IMR-90 (cell line): ENCODE data around the gene HAVCR2. TPM values are rescaled to one million over a fixed set of nuclear protein-coding genes. Genes with fewer than 3 reads are reported as not detected.

Source experiments
- ATAC-seq: fragments of 200-7000 bp; cut with Tn5 transposase; 2 replicates; pipeline ENCODE4 v1.9.1; 2020; ENCODE audit warnings: low read depth, mild to moderate bottlenecking, moderate library complexity
- BruUV-seq: library from RNA; stranded (reverse); fragments of 400-500 nt; replicated peaks from 2 replicates; lab custom pipeline; 2021; lab: Mats Ljungman, UMichigan
- CTCF ChIA-PET: fragments of 300-600 bp; formaldehyde crosslinking; extraction: SDS; loops from one replicate; lab custom pipeline; 2021; ENCODE audit warnings: antibody characterized with exemption; lab: Yijun Ruan, JAX
- POLR2A ChIA-PET: fragments of 300-600 bp; sonication (Branson Sonifier 250); formaldehyde crosslinking; loops from one replicate; lab custom pipeline; 2022; ENCODE audit warnings: antibody characterized with exemption; ENCODE audit not compliant: unreplicated experiment; lab: Charles Lee
- DNase-seq: peaks from one replicate; pipeline ENCODE4 v3.0.0; 2013
- H2AFZ ChIP-seq: replicated peaks from 2 replicates; pipeline ENCODE3; 2013; ENCODE audit warnings: low read length, mild to moderate bottlenecking; ENCODE audit not compliant: poor library complexity
- H2AK5ac ChIP-seq: 2 replicates; pipeline ENCODE4 v1.6.1; 2013; ENCODE audit warnings: low read depth, low read length, inconsistent platforms
- H2AK9ac ChIP-seq: replicated peaks from 2 replicates; pipeline ENCODE3; 2013; ENCODE audit warnings: mild to moderate bottlenecking, low read depth, low read length, moderate library complexity; ENCODE audit not compliant: poor library complexity
- H2BK120ac ChIP-seq: 2 replicates; pipeline ENCODE4 v1.6.1; 2013; ENCODE audit warnings: low read depth, low read length, inconsistent platforms
- H2BK15ac ChIP-seq: 3 replicates; pipeline ENCODE4 v1.6.1; 2013; ENCODE audit warnings: low read depth, low read length, inconsistent platforms
- H2BK20ac ChIP-seq: 2 replicates; pipeline ENCODE4 v1.6.1; 2013; ENCODE audit warnings: low read depth, mild to moderate bottlenecking, inconsistent platforms, low read length, moderate library complexity
- H2BK5ac ChIP-seq: 2 replicates; pipeline ENCODE4 v1.6.1; 2013; ENCODE audit warnings: mild to moderate bottlenecking, low read depth, low read length, inconsistent platforms; ENCODE audit not compliant: poor library complexity, severe bottlenecking
- H3K14ac ChIP-seq: replicated peaks from 2 replicates; pipeline ENCODE4 v1.6.1; 2013; ENCODE audit warnings: low read depth, low read length, inconsistent platforms
- H3K18ac ChIP-seq: 2 replicates; pipeline ENCODE4 v1.6.1; 2013; ENCODE audit warnings: low read depth, low read length, control low read depth
- H3K23ac ChIP-seq: 2 replicates; pipeline ENCODE4 v1.6.1; 2013; ENCODE audit warnings: low read depth, low read length, inconsistent platforms
- H3K27ac ChIP-seq: 2 replicates; pipeline ENCODE4 v1.5.1; 2013; ENCODE audit warnings: mild to moderate bottlenecking, control low read depth, low read length; ENCODE audit not compliant: insufficient read depth
- H3K27me3 ChIP-seq: 2 replicates; pipeline ENCODE4 v1.6.1; 2013; ENCODE audit warnings: low read length; ENCODE audit not compliant: control insufficient read depth, insufficient read depth
- H3K36me3 ChIP-seq: 2 replicates; pipeline ENCODE4 v1.6.1; 2013; ENCODE audit warnings: low read length, mixed read lengths; ENCODE audit not compliant: control insufficient read depth, insufficient read depth
- H3K4ac ChIP-seq: 2 replicates; pipeline ENCODE4 v1.6.1; 2013; ENCODE audit warnings: low read depth, low read length, inconsistent platforms
- H3K4me1 ChIP-seq: 2 replicates; pipeline ENCODE4 v1.6.1; 2013; ENCODE audit warnings: low read length, mixed read lengths; ENCODE audit not compliant: control insufficient read depth, insufficient read depth
- H3K4me2 ChIP-seq: 2 replicates; pipeline ENCODE4 v1.6.1; 2013; ENCODE audit warnings: low read depth, mild to moderate bottlenecking, control low read depth, low read length, moderate library complexity
- H3K4me3 ChIP-seq: 2 replicates; pipeline ENCODE4 v1.5.1; 2013; ENCODE audit warnings: low read depth, mild to moderate bottlenecking, control low read depth, low read length, moderate library complexity; ENCODE audit not compliant: insufficient read depth
- H3K56ac ChIP-seq: 2 replicates; pipeline ENCODE4 v1.6.1; 2013; ENCODE audit warnings: low read length, inconsistent platforms; ENCODE audit not compliant: insufficient read depth; ENCODE audit errors: extremely low read depth
- H3K79me1 ChIP-seq, 2 experiments: 2 replicates each; pipeline ENCODE4 v1.6.1; 2013; ENCODE audit warnings: low read length in 2 of 2, inconsistent platforms in 1 of 2, low read depth in 1 of 2
- H3K9ac ChIP-seq: 2 replicates; pipeline ENCODE4 v1.6.1; 2013; ENCODE audit warnings: low read depth, low read length, control low read depth
- H3K9me1 ChIP-seq: 2 replicates; pipeline ENCODE4 v1.6.1; 2013; ENCODE audit warnings: low read length, inconsistent platforms; ENCODE audit not compliant: insufficient read depth
- H3K9me3 ChIP-seq: 2 replicates; pipeline ENCODE4 v1.6.1; 2013; ENCODE audit warnings: low read length; ENCODE audit not compliant: control insufficient read depth, insufficient read depth
- H4K20me1 ChIP-seq: 2 replicates; pipeline ENCODE4 v1.6.1; 2013; ENCODE audit warnings: low read length, inconsistent platforms; ENCODE audit not compliant: insufficient read depth
- H4K5ac ChIP-seq: 2 replicates; pipeline ENCODE4 v1.6.1; 2013; ENCODE audit warnings: mild to moderate bottlenecking, low read depth, low read length, control low read depth
- H4K8ac ChIP-seq, 2 experiments: 2 replicates each; pipeline ENCODE4 v1.6.1; 2013; ENCODE audit warnings: low read depth in 2 of 2, low read length in 2 of 2, control low read depth in 1 of 2, inconsistent platforms in 1 of 2
- H4K91ac ChIP-seq: 2 replicates; pipeline ENCODE4 v1.6.1; 2013; ENCODE audit warnings: low read depth, low read length, inconsistent platforms; ENCODE audit not compliant: insufficient read depth
- BHLHE40 ChIP-seq: fragments of 150-350 bp; IDR thresholded peaks from 2 replicates; pipeline ENCODE4 v1.6.1; 2016; ENCODE audit warnings: mild to moderate bottlenecking, low read depth, low read length
- CEBPB ChIP-seq: IDR thresholded peaks from 2 replicates; pipeline ENCODE4 v1.6.1; 2012; ENCODE audit warnings: low read depth, low read length, improper control_type of control experiment
- WGBS, 2 experiments: methylation state at CpG; one replicate each; pipeline versions ENCODE4 v1.1.5 to v1.1.7; 2013; ENCODE audit warnings: missing lambda C conversion rate in 2 of 2; ENCODE audit not compliant: insufficient read length in 1 of 2; ENCODE audit errors: extremely low coverage in 2 of 2; 5-methylcytosine and 5-hydroxymethylcytosine counted together
- dilution Hi-C: fragments of 300-500 bp; cut with HindIII; formaldehyde crosslinking; loops from one replicate; pipeline ENCODE4 v1.14.3; 2018; ENCODE audit warnings: low sequenced_read_pairs; ENCODE audit not compliant: unreplicated experiment
- in situ Hi-C: fragments of 300-500 bp; cut with MboI; formaldehyde crosslinking; loops from 3 replicates; pipeline ENCODE4 v1.14.3; 2019; ENCODE audit warnings: low sequenced_read_pairs, inconsistent platforms, mixed read lengths
- intact Hi-C: fragments of 100-400 bp; cut with micrococcal nuclease; formaldehyde crosslinking; loops from 2 replicates; pipeline ENCODE4 v1.10.0; 2022
- polyA plus RNA-seq, 3 experiments: library from polyadenylated mRNA; depleted of rRNA; stranded (reverse); fragments of >200 nt; gene quantifications; 2 replicates each; pipeline ENCODE4 v1.2.3, GENCODE V29; 2012; ENCODE audit warnings: low replicate concordance in 1 of 3
- total RNA-seq: library from RNA; depleted of rRNA; stranded (reverse); fragments of >200 nt; gene quantifications from 2 replicates; pipeline ENCODE4 v1.2.3, GENCODE V29; 2012

The HAVCR2 gene
- total and polyA plus RNA-seq, 2 of the 4 experiments (the other 2 are of a cell fraction): under 0.01 to 0.07 TPM

GRCh38 chr5:157068785-157069184 lies 40.1 kb downstream of the HAVCR2 start:
- Histone ChIP-seq H4K20me1 (no peaks in the 10 kb centered on the region), H3K4ac (no peak overlapping the region), H2BK5ac (no peak overlapping the region), H3K4me2 (no peak overlapping the region), H3K4me1 (no peaks in the 10 kb centered on the region), H3K27ac (no peak overlapping the region), H3K4me3 (no peak overlapping the region), H3K18ac (no peak overlapping the region), H3K9me3 (no peaks in the 10 kb centered on the region; the same call in 1 of the 2 replicates), H2AK9ac (no peak overlapping the region), H2AFZ (no peak overlapping the region), H3K14ac (no peak overlapping the region), H4K5ac (no peak overlapping the region), H2BK15ac (no peak overlapping the region), H3K36me3 (no peaks in the 10 kb centered on the region), H3K56ac (no peak overlapping the region), H3K9ac (no peak overlapping the region), H3K9me1 (no peaks in the 10 kb centered on the region), H4K8ac (no peak overlapping the region), H2BK120ac (no peak overlapping the region), H3K27me3 (no peaks in the 10 kb centered on the region), H3K23ac (no peak overlapping the region), H2BK20ac (no peak overlapping the region), H3K79me1 (no peaks in the 10 kb centered on the region), H4K91ac (no peak overlapping the region), H2AK5ac (no peak overlapping the region)
- CTCF ChIA-PET: no interaction called here
- no TSS peak for BruUV-seq
- intact Hi-C loops: no loop called here
- TF ChIP-seq BHLHE40 (no peak), CEBPB (0 out of 2 replicates have a peak, but pooled peaks have one; percentile 36)
- in situ Hi-C loops: no loop called here
- DNase-seq (no peak), ATAC-seq (no peak)
- WGBS, 2 experiments: no CpG with 5 or more reads among the region's 5 CpGs
- dilution Hi-C loops: no loop called here
- POLR2A ChIA-PET: no interaction called here
